GM12892 (cell line): ENCODE data around the gene UVRAG.

Experiments used
- POLR2A ChIP-seq: IDR thresholded peaks from 2 replicates; pipeline ENCODE4 v1.6.1; 2011; ENCODE audit warnings: low read depth, low read length, control low read depth
- POLR2AphosphoS5 ChIP-seq: IDR thresholded peaks from 2 replicates; pipeline ENCODE4 v1.6.1; 2011; ENCODE audit warnings: low read depth, low read length, control low read depth

DNA sequence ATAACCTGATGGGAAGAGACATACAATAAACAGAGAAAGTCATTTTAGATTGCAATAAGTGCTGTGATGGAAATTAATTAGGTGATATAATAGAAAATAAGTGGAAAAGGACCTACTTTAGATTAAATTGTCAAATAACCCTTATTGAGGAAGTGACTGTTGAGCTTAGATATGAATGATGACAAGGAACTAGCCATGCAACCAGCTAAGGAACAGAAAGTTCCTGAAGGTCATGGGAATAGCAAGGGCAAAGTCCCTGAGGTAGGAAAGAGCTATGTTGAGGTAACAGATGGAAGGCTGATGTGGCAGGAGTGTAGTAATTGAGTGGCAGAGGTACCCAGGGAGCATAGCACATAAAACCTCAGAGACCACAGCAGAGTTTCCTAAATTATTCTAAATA is 256.1 kb downstream of the UVRAG start:
- TF ChIP-seq POLR2A (no peak), POLR2AphosphoS5 (no peak)
